Fibroblast of lung (primary cell): ENCODE data around the gene AK5. TPM values are rescaled to one million over a fixed set of nuclear protein-coding genes. Genes with fewer than 3 reads are reported as not detected.

Experiments used
- DNase-seq, 2 donors: peaks; one replicate each; pipeline versions ENCODE4 v3.0.0 to v3.0.0-alpha.2; 2010; ENCODE audit warnings: low read depth in 2 of 2
- H2AFZ ChIP-seq: 2 replicates; pipeline ENCODE4 v1.5.1; 2012; ENCODE audit warnings: low read length, control low read depth, inconsistent platforms
- H3K27ac ChIP-seq: 2 replicates; pipeline ENCODE4 v1.5.1; 2011; ENCODE audit warnings: low read length, control low read depth; ENCODE audit not compliant: insufficient read depth
- H3K27me3 ChIP-seq: 2 replicates; pipeline ENCODE4 v1.5.1; 2011; ENCODE audit warnings: mild to moderate bottlenecking, low read length; ENCODE audit not compliant: control insufficient read depth, insufficient read depth
- H3K36me3 ChIP-seq: 2 replicates; pipeline ENCODE4 v1.5.1; 2011; ENCODE audit warnings: low read length; ENCODE audit not compliant: control insufficient read depth, insufficient read depth
- H3K4me1 ChIP-seq: 2 replicates; pipeline ENCODE4 v1.5.1; 2011; ENCODE audit warnings: low read length; ENCODE audit not compliant: control insufficient read depth, insufficient read depth; ENCODE audit errors: extremely low read depth
- H3K4me2 ChIP-seq: 2 replicates; pipeline ENCODE4 v1.5.1; 2011; ENCODE audit warnings: low read length, control low read depth; ENCODE audit not compliant: insufficient read depth; ENCODE audit errors: extremely low read depth
- H3K4me3 ChIP-seq, 4 experiments: fragments of 200-600 bp in 1 of 4; sonication (generic) in 1 of 4; replicated peaks in 1 of 4; 2 replicates each; pipeline ENCODE4 v1.5.1; 2011 to 2016; ENCODE audit warnings: low read length in 4 of 4, low read depth in 3 of 4, mild to moderate bottlenecking in 3 of 4, control low read depth in 2 of 4, inconsistent platforms in 1 of 4, mixed read lengths in 1 of 4; ENCODE audit not compliant: insufficient read depth in 1 of 4; ENCODE audit errors: control extremely low read depth in 1 of 4
- H3K79me2 ChIP-seq: 2 replicates; pipeline ENCODE4 v1.5.1; 2012; ENCODE audit warnings: mild to moderate bottlenecking, low read length, inconsistent platforms; ENCODE audit not compliant: control insufficient read depth, insufficient read depth
- H3K9ac ChIP-seq: 2 replicates; pipeline ENCODE4 v1.5.1; 2011; ENCODE audit warnings: mild to moderate bottlenecking, low read length, control low read depth; ENCODE audit not compliant: insufficient read depth
- H3K9me3 ChIP-seq: 2 replicates; pipeline ENCODE4 v1.5.1; 2012; ENCODE audit warnings: low read depth, low read length; ENCODE audit not compliant: control insufficient read depth, insufficient read depth
- H4K20me1 ChIP-seq: 2 replicates; pipeline ENCODE4 v1.5.1; 2011; ENCODE audit warnings: low read length; ENCODE audit not compliant: control insufficient read depth, insufficient read depth; ENCODE audit errors: extremely low read depth
- CTCF ChIP-seq, 2 donors: IDR thresholded peaks in 1 of 2; conservative IDR thresholded peaks in 1 of 2; 1 replicate in 1 of 2; 2 replicates in 1 of 2; pipeline ENCODE4 v1.5.1; 2011 to 2012; ENCODE audit warnings: low read length in 2 of 2, control low read depth in 1 of 2, inconsistent platforms in 1 of 2, low read depth in 1 of 2, mild to moderate bottlenecking in 1 of 2
- EZH2 ChIP-seq: IDR thresholded peaks from 2 replicates; pipeline ENCODE4 v1.5.1; 2012; ENCODE audit warnings: low read length, control low read depth, mild to moderate bottlenecking; ENCODE audit errors: missing control alignments
- polyA plus RNA-seq, 2 donors: library from polyadenylated mRNA; depleted of rRNA in 1 of 2; stranded (reverse) in 1 of 2; unstranded in 1 of 2; fragments of >200 nt; gene quantifications; 2 replicates each; pipeline ENCODE4 v1.2.1, GENCODE V29; 2011 to 2012; ENCODE audit warnings: missing spikeins in 1 of 2
- total RNA-seq: library from RNA; depleted of rRNA; stranded (reverse); fragments of >200 nt; gene quantifications from 2 replicates; pipeline ENCODE4 v1.2.1, GENCODE V29; 2014

AK5 gene
- total and polyA plus RNA-seq, 2 donors (not counting 1 experiment from before 2014, with no cell fraction given) = 37.9 to 87.7 TPM

- no peak overlapping the region for H3K4me3 ChIP-seq
- H3K36me3 ChIP-seq = peaks cover 2% of the 10 kb centered on the region
- no peaks in the 10 kb centered on the region for H3K9me3 ChIP-seq
- H4K20me1 ChIP-seq = no peaks in the 10 kb centered on the region
- no peaks in the 10 kb centered on the region for H3K27me3 ChIP-seq
- H3K79me2 ChIP-seq = no peaks in the 10 kb centered on the region
- DNase-seq = no peak
- H3K27ac ChIP-seq = no peak overlapping the region
- no peak overlapping the region for H2AFZ ChIP-seq
- no peak overlapping the region for H3K4me2 ChIP-seq
- no peaks in the 10 kb centered on the region for H3K4me1 ChIP-seq
- TF ChIP-seq EZH2 = no peak
- no peak for TF ChIP-seq CTCF (conservative IDR thresholded peaks at IDR 0.05 in 1 of 2, IDR thresholded peaks at IDR 0.05 in 1 of 2; ENCODE audit: low read depth in 1 of 2, low read length in 2 of 2)
- no peak overlapping the region for H3K9ac ChIP-seq
These were observed 280.9 kb downstream of the AK5 start for GRCh38 chr1:77562596-77563150.

DNA sequence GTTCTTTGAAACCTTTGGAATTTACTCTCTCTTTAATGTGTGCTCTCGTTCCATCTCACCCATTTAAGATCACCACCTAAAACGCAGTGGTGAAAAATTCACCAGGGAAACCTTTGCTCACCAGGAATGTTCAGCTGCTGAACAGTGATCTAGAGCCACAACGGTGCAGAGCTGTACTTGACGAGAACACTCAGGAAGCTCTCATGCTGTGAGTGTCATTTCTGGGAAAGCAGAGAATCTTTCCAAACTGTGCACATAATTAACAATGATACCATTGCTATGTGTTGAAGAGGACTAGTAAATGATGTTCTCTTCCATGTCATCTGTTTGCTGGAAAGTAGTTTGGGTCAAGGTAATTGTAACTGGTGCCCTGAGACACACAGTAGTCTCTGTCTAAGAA, 283.5 kb downstream of the AK5 start:
- no peaks in the 10 kb centered on the region for H3K79me2 ChIP-seq
- no peaks in the 10 kb centered on the region for H3K27me3 ChIP-seq
- H3K9ac ChIP-seq = no peak overlapping the region
- peaks cover 4% of the 10 kb centered on the region for H3K36me3 ChIP-seq
- H3K27ac ChIP-seq = no peak overlapping the region
- TF ChIP-seq CTCF (conservative IDR thresholded peaks at IDR 0.05 in 1 of 2, IDR thresholded peaks at IDR 0.05 in 1 of 2; ENCODE audit: low read depth in 1 of 2, low read length in 2 of 2) = no peak
- no peak for TF ChIP-seq EZH2
- no peaks in the 10 kb centered on the region for H4K20me1 ChIP-seq
- H3K9me3 ChIP-seq = no peaks in the 10 kb centered on the region
- H2AFZ ChIP-seq = no peak overlapping the region
- DNase-seq = no peak
- no peak overlapping the region for H3K4me2 ChIP-seq
- no peaks in the 10 kb centered on the region for H3K4me1 ChIP-seq
- no peak overlapping the region for H3K4me3 ChIP-seq

- TF ChIP-seq CTCF (conservative IDR thresholded peaks at IDR 0.05 in 1 of 2, IDR thresholded peaks at IDR 0.05 in 1 of 2; ENCODE audit: low read depth in 1 of 2, low read length in 2 of 2) (no peak), EZH2 (no peak)
- H3K4me2 ChIP-seq = no peak overlapping the region
- no peak overlapping the region for H3K4me3 ChIP-seq
- no peaks in the 10 kb centered on the region for H3K4me1 ChIP-seq
- H2AFZ ChIP-seq = no peak overlapping the region
- no peaks in the 10 kb centered on the region for H3K9me3 ChIP-seq
- no peak overlapping the region for H3K27ac ChIP-seq
- H4K20me1 ChIP-seq = no peaks in the 10 kb centered on the region
- peak in 1 of 2 donors; percentile 29 for DNase-seq
- peaks cover 4% of the 10 kb centered on the region for H3K36me3 ChIP-seq
- no peaks in the 10 kb centered on the region for H3K27me3 ChIP-seq
- no peak overlapping the region for H3K9ac ChIP-seq
- no peaks in the 10 kb centered on the region for H3K79me2 ChIP-seq
These were observed 289.8 kb downstream of the AK5 start for GRCh38 chr1:77571642-77572041.
